ENCODE measurements around the gene MAGEA12.
"Not testable (repeated sequence)": the region's sequence is repeated elsewhere in the genome, so short reads cannot be mapped to it uniquely, and the experiment has no call there.

- not testable (repeated sequence) for TF ChIP-seq CTCF, EZH2 (IDR thresholded peaks at IDR 0.05)
Measured at GRCh38 chrX:152769549-152770289, 36.2 kb downstream of the MAGEA12 start, which contains the start of gene MAGEA6.
